ENCODE measurements around the gene TRIM13. TPM values are rescaled to one million over a fixed set of nuclear protein-coding genes. Genes with fewer than 3 reads are reported as not detected.

TRIM13 gene
- total and polyA plus RNA-seq, 2 of the 13 experiments (the other 11 are each of a cell fraction or from before 2014, with no cell fraction given) = 22.0 to 24.4 TPM

DNA sequence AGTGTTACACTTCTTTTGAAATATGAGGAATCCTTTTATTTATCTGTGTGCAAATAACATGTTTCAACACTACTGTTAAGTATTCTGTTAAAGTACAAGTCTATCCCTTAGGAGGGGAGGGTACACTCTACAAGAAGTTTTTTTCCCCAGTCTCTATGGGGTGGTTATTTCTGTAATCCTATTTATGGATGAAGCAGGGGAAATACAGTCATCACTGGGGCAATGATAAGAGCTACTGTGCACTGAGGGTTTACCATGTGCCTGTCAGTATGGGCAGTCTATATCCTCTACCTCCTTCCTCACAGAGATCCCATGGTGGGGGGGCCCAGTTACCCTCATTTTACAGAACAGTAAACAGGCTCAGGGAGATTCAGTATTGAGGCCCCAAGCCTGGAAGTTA is 16.6 kb upstream of the TRIM13 start:
- intact Hi-C loops (cut with micrococcal nuclease; ENCODE audit: unreplicated experiment) = no loop called here
- in situ Hi-C loops (cut with HindIII; ENCODE audit: extremely low pct_ligation_motif_present, low pct_unique_long_range_greater_than_20kb) = loop anchor here (25.0 kb wide), 2 partner anchors 557 to 1082 kb away; no protein-coding TSS in a partner anchor
- Histone ChIP-seq H3K36me3 (replicated peaks in 1 of 2; ENCODE audit: control insufficient read depth in 1 of 2, insufficient read depth in 2 of 2, low read length in 2 of 2) (no peaks in the 10 kb centered on the region), H3K9me3 (ENCODE audit: low read length) (no peaks in the 10 kb centered on the region), H3K79me2 (ENCODE audit: insufficient read depth, low read length) (no peaks in the 10 kb centered on the region), H3K4me1 (ENCODE audit: insufficient read depth, low read length) (0 out of 2 replicates have a peak, but pooled peaks cover 6% of the 10 kb centered on the region), H2AFZ (ENCODE audit: low read length) (no peak overlapping the region), H4K20me1 (ENCODE audit: insufficient read depth, low read length) (no peaks in the 10 kb centered on the region), H3K27ac (ENCODE audit: extremely low read length, insufficient read depth, low read length) (no peak overlapping the region), H3K9ac (ENCODE audit: insufficient read depth, low read depth, low read length) (no peak overlapping the region), H3K4me3 (replicated peaks in 1 of 3; ENCODE audit: insufficient read depth in 1 of 3, low read depth in 2 of 3, low read length in 3 of 3) (no peak overlapping the region), H3K4me2 (ENCODE audit: low read depth, low read length) (no peak overlapping the region), H3K27me3 (ENCODE audit: control insufficient read depth in 1 of 2, insufficient read depth in 2 of 2, low read length in 2 of 2) (no peaks in the 10 kb centered on the region)
- no TSS peak for BruUV-seq (replicated peaks)
- FAIRE-seq (no peak), DNase-seq (ENCODE audit: low spot score) (no peak), ATAC-seq (no peak)
- TF ChIP-seq ZKSCAN1 (IDR thresholded peaks at IDR 0.05; ENCODE audit: low read length) = no peak
- no peak for TF ChIP-seq SP2 (CRISPR knock-in tag; IDR thresholded peaks at IDR 0.05)
- no peak for TF ChIP-seq CBX1 (IDR thresholded peaks at IDR 0.05; ENCODE audit: low read depth)
- TF ChIP-seq ZNF879 (CRISPR knock-in tag; IDR thresholded peaks at IDR 0.05) = no peak
- TF ChIP-seq CREB1 (IDR thresholded peaks at IDR 0.05) = no peak
- TF ChIP-seq CREB1 (CRISPR knock-in tag; IDR thresholded peaks at IDR 0.05) = no peak
- TF ChIP-seq FOXA1 (IDR thresholded peaks at IDR 0.05) = no peak
- no peak for TF ChIP-seq FOXA1 (CRISPR knock-in tag; IDR thresholded peaks at IDR 0.05)
- TF ChIP-seq ZNF343 (CRISPR knock-in tag; IDR thresholded peaks at IDR 0.05) = no peak
- TF ChIP-seq ZNF367 (CRISPR knock-in tag; IDR thresholded peaks at IDR 0.05; ENCODE audit: borderline replicate concordance) = no peak
- TF ChIP-seq, protein P1, sequence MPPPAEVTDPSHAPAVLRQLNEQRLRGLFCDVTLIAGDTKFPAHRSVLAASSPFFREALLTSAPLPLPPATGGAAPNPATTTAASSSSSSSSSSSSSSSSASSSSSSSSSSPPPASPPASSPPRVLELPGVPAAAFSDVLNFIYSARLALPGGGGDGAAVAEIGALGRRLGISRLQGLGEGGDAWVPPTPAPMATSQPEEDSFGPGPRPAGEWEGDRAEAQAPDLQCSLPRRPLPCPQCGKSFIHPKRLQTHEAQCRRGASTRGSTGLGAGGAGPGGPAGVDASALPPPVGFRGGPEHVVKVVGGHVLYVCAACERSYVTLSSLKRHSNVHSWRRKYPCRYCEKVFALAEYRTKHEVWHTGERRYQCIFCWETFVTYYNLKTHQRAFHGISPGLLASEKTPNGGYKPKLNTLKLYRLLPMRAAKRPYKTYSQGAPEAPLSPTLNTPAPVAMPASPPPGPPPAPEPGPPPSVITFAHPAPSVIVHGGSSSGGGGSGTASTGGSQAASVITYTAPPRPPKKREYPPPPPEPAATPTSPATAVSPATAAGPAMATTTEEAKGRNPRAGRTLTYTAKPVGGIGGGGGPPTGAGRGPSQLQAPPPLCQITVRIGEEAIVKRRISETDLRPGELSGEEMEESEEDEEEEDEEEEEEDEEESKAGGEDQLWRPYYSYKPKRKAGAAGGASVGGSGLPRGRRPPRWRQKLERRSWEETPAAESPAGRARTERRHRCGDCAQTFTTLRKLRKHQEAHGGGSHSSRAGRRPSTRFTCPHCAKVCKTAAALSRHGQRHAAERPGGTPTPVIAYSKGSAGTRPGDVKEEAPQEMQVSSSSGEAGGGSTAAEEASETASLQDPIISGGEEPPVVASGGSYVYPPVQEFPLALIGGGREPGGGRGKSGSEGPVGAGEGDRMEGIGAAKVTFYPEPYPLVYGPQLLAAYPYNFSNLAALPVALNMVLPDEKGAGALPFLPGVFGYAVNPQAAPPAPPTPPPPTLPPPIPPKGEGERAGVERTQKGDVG (CRISPR knock-in tag; IDR thresholded peaks at IDR 0.05; ENCODE audit: borderline replicate concordance) = no peak
- no peak for TF ChIP-seq FOSL2 (CRISPR knock-in tag; IDR thresholded peaks at IDR 0.05)
- no peak for TF ChIP-seq FOXK2 (IDR thresholded peaks at IDR 0.05)
- no peak for TF ChIP-seq NONO (IDR thresholded peaks at IDR 0.05)
- no peak for TF ChIP-seq NONO (CRISPR knock-in tag; conservative IDR thresholded peaks at IDR 0.05)
- TF ChIP-seq, protein P2, sequence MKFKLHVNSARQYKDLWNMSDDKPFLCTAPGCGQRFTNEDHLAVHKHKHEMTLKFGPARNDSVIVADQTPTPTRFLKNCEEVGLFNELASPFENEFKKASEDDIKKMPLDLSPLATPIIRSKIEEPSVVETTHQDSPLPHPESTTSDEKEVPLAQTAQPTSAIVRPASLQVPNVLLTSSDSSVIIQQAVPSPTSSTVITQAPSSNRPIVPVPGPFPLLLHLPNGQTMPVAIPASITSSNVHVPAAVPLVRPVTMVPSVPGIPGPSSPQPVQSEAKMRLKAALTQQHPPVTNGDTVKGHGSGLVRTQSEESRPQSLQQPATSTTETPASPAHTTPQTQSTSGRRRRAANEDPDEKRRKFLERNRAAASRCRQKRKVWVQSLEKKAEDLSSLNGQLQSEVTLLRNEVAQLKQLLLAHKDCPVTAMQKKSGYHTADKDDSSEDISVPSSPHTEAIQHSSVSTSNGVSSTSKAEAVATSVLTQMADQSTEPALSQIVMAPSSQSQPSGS (CRISPR knock-in tag; IDR thresholded peaks at IDR 0.05) = no peak
- TF ChIP-seq, protein P3, sequence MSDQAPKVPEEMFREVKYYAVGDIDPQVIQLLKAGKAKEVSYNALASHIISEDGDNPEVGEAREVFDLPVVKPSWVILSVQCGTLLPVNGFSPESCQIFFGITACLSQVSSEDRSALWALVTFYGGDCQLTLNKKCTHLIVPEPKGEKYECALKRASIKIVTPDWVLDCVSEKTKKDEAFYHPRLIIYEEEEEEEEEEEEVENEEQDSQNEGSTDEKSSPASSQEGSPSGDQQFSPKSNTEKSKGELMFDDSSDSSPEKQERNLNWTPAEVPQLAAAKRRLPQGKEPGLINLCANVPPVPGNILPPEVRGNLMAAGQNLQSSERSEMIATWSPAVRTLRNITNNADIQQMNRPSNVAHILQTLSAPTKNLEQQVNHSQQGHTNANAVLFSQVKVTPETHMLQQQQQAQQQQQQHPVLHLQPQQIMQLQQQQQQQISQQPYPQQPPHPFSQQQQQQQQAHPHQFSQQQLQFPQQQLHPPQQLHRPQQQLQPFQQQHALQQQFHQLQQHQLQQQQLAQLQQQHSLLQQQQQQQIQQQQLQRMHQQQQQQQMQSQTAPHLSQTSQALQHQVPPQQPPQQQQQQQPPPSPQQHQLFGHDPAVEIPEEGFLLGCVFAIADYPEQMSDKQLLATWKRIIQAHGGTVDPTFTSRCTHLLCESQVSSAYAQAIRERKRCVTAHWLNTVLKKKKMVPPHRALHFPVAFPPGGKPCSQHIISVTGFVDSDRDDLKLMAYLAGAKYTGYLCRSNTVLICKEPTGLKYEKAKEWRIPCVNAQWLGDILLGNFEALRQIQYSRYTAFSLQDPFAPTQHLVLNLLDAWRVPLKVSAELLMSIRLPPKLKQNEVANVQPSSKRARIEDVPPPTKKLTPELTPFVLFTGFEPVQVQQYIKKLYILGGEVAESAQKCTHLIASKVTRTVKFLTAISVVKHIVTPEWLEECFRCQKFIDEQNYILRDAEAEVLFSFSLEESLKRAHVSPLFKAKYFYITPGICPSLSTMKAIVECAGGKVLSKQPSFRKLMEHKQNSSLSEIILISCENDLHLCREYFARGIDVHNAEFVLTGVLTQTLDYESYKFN (CRISPR knock-in tag; conservative IDR thresholded peaks at IDR 0.05) = no peak
- no peak for TF ChIP-seq ZNF460 (CRISPR knock-in tag; IDR thresholded peaks at IDR 0.05; ENCODE audit: borderline replicate concordance)
- TF ChIP-seq, protein P4, sequence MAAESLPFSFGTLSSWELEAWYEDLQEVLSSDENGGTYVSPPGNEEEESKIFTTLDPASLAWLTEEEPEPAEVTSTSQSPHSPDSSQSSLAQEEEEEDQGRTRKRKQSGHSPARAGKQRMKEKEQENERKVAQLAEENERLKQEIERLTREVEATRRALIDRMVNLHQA (CRISPR knock-in tag; IDR thresholded peaks at IDR 0.05) = no peak
- TF ChIP-seq ZNF768 (CRISPR knock-in tag; IDR thresholded peaks at IDR 0.05) = no peak
- ChIA-PET CTCF (ENCODE audit: low intra/inter-chr PET ratio, low total read pairs) (no interaction called here), POLR2A (no interaction called here)
